Keratinocyte (primary cell): ENCODE measurements around the gene PGPEP1. TPM values are rescaled to one million over a fixed set of nuclear protein-coding genes. Genes with fewer than 3 reads are reported as not detected.

Experiments used
- DNase-seq: peaks from one replicate; pipeline ENCODE4 v3.0.0-alpha.2; 2011; ENCODE audit warnings: low read depth, missing footprints, low spot score
- FAIRE-seq: peaks from 2 replicates; lab custom pipeline; 2011; peaks lifted over from hg19 to GRCh38; lab: Jason Lieb, UNC
- H2AFZ ChIP-seq: 2 replicates; pipeline ENCODE4 v1.6.0; 2012; ENCODE audit warnings: low read length, control low read depth, inconsistent platforms; ENCODE audit not compliant: control insufficient read depth
- H3K27ac ChIP-seq: 2 replicates; pipeline ENCODE4 v1.5.1; 2011; ENCODE audit warnings: low read length; ENCODE audit not compliant: control insufficient read depth, insufficient read depth
- H3K27me3 ChIP-seq: 3 replicates; pipeline ENCODE4 v1.6.0; 2011; ENCODE audit warnings: low read length; ENCODE audit not compliant: control insufficient read depth, insufficient read depth; ENCODE audit errors: extremely low read depth
- H3K36me3 ChIP-seq, 2 experiments: 2 replicates in 1 of 2; 3 replicates in 1 of 2; pipeline ENCODE4 v1.5.1; 2011; ENCODE audit warnings: low read length in 2 of 2, mild to moderate bottlenecking in 1 of 2; ENCODE audit not compliant: control insufficient read depth in 2 of 2, insufficient read depth in 2 of 2; ENCODE audit errors: extremely low read depth in 1 of 2
- H3K4me1 ChIP-seq: 3 replicates; pipeline ENCODE4 v1.5.1; 2011; ENCODE audit warnings: low read length; ENCODE audit not compliant: control insufficient read depth, insufficient read depth; ENCODE audit errors: extremely low read depth
- H3K4me2 ChIP-seq: 3 replicates; pipeline ENCODE4 v1.6.0; 2011; ENCODE audit warnings: low read depth, low read length; ENCODE audit not compliant: control insufficient read depth, insufficient read depth; ENCODE audit errors: extremely low read depth
- H3K4me3 ChIP-seq, 3 experiments: fragments of 200-600 bp in 1 of 3; sonication (generic) in 1 of 3; 2 replicates in 2 of 3; 3 replicates in 1 of 3; pipeline ENCODE4 v1.5.1; 2011 to 2016; ENCODE audit warnings: low read length in 3 of 3, mild to moderate bottlenecking in 3 of 3, control low read depth in 2 of 3, inconsistent platforms in 1 of 3, low read depth in 1 of 3, mixed read lengths in 1 of 3, mixed run types in 1 of 3, moderate library complexity in 1 of 3; ENCODE audit not compliant: control insufficient read depth in 2 of 3, insufficient read depth in 2 of 3; ENCODE audit errors: extremely low read depth in 1 of 3
- H3K79me2 ChIP-seq: 2 replicates; pipeline ENCODE4 v1.6.0; 2012; ENCODE audit warnings: low read length; ENCODE audit not compliant: control insufficient read depth, insufficient read depth
- H3K9ac ChIP-seq: 3 replicates; pipeline ENCODE4 v1.6.0; 2011; ENCODE audit warnings: low read length; ENCODE audit not compliant: control insufficient read depth, insufficient read depth; ENCODE audit errors: extremely low read depth
- H3K9me1 ChIP-seq: 3 replicates; pipeline ENCODE4 v1.6.0; 2011; ENCODE audit warnings: low read length; ENCODE audit not compliant: control insufficient read depth, insufficient read depth; ENCODE audit errors: extremely low read depth
- H3K9me3 ChIP-seq: 2 replicates; pipeline ENCODE4 v1.5.1; 2012; ENCODE audit warnings: low read depth, low read length; ENCODE audit not compliant: control insufficient read depth
- H4K20me1 ChIP-seq: 3 replicates; pipeline ENCODE4 v1.6.0; 2011; ENCODE audit warnings: low read length; ENCODE audit not compliant: control insufficient read depth, insufficient read depth; ENCODE audit errors: extremely low read depth
- EZH2 ChIP-seq: IDR thresholded peaks from one replicate; pipeline ENCODE4 v1.6.1; 2012; ENCODE audit warnings: inconsistent platforms, mild to moderate bottlenecking, low read length, moderate library complexity
- dilution Hi-C: fragments of 300-500 bp; cut with MboI; formaldehyde crosslinking; loops from one replicate; pipeline ENCODE4 v1.7.0; 2020; ENCODE audit warnings: low sequenced_read_pairs; ENCODE audit not compliant: extremely low pct_ligation_motif_present
- polyA plus RNA-seq, 5 experiments: library from polyadenylated mRNA; depleted of rRNA in 3 of 5; stranded (reverse) in 3 of 5; stranded (forward) in 1 of 5; unstranded in 1 of 5; fragments of >200 nt; gene quantifications; 1 replicate in 1 of 5; 2 replicates in 3 of 5; 3 replicates in 1 of 5; pipeline versions ENCODE4 v1.2.1 to v1.2.3, GENCODE V29; 2011 to 2012; ENCODE audit warnings: missing spikeins in 2 of 5, low read depth in 1 of 5, low replicate concordance in 1 of 5
- TF ChIP-seq, protein P1 (sequence below), 3 experiments: IDR thresholded peaks in 1 of 3; conservative IDR thresholded peaks in 1 of 3; optimal IDR thresholded peaks in 1 of 3; 2 replicates in 2 of 3; 3 replicates in 1 of 3; pipeline versions ENCODE3 to v1.5.1; 2011; ENCODE audit warnings: low read length in 3 of 3, mild to moderate bottlenecking in 3 of 3, moderate library complexity in 2 of 3, control low read depth in 1 of 3, inconsistent platforms in 1 of 3; ENCODE audit not compliant: insufficient read depth in 2 of 3; ENCODE audit errors: extremely low read depth in 1 of 3

PGPEP1 gene
- polyA plus RNA-seq, 1 donor (not counting 4 experiments of a cell fraction or from before 2014, with no cell fraction given) = 5.6 TPM

GRCh38 chr19:18392926-18393325, 52.5 kb downstream of the PGPEP1 start:
- dilution Hi-C loops = no loop called here
- peaks cover 28% of the 10 kb centered on the region for H3K27me3 ChIP-seq
- H3K4me2 ChIP-seq = no peak overlapping the region
- H4K20me1 ChIP-seq = no peaks in the 10 kb centered on the region
- no peak overlapping the region for H3K4me3 ChIP-seq
- H3K9me3 ChIP-seq = no peaks in the 10 kb centered on the region
- no peaks in the 10 kb centered on the region for H3K9me1 ChIP-seq
- H3K27ac ChIP-seq = no peak overlapping the region
- no peak overlapping the region for H2AFZ ChIP-seq
- FAIRE-seq (no peak), DNase-seq (no peak)
- no peaks in the 10 kb centered on the region for H3K36me3 ChIP-seq
- no peaks in the 10 kb centered on the region for H3K79me2 ChIP-seq
- no peaks in the 10 kb centered on the region for H3K4me1 ChIP-seq
- H3K9ac ChIP-seq = no peak overlapping the region
- TF ChIP-seq, protein P1, sequence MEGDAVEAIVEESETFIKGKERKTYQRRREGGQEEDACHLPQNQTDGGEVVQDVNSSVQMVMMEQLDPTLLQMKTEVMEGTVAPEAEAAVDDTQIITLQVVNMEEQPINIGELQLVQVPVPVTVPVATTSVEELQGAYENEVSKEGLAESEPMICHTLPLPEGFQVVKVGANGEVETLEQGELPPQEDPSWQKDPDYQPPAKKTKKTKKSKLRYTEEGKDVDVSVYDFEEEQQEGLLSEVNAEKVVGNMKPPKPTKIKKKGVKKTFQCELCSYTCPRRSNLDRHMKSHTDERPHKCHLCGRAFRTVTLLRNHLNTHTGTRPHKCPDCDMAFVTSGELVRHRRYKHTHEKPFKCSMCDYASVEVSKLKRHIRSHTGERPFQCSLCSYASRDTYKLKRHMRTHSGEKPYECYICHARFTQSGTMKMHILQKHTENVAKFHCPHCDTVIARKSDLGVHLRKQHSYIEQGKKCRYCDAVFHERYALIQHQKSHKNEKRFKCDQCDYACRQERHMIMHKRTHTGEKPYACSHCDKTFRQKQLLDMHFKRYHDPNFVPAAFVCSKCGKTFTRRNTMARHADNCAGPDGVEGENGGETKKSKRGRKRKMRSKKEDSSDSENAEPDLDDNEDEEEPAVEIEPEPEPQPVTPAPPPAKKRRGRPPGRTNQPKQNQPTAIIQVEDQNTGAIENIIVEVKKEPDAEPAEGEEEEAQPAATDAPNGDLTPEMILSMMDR (optimal IDR thresholded peaks at IDR 0.05 in 1 of 3, IDR thresholded peaks at IDR 0.05 in 1 of 3, conservative IDR thresholded peaks at IDR 0.05 in 1 of 3; ENCODE audit: extremely low read depth in 1 of 3, insufficient read depth in 2 of 3, low read length in 3 of 3) = no peak
- no peak for TF ChIP-seq EZH2

GRCh38 chr19:18393836-18394235, 53.4 kb downstream of the PGPEP1 start:
- dilution Hi-C loops = no loop called here

More at GRCh38 chr19:18393836-18394235, 53.4 kb downstream of the PGPEP1 start:
- no peak overlapping the region for H3K4me3 ChIP-seq
- H4K20me1 ChIP-seq = no peaks in the 10 kb centered on the region
- H3K9me1 ChIP-seq = no peaks in the 10 kb centered on the region
- H3K79me2 ChIP-seq = no peaks in the 10 kb centered on the region
- TF ChIP-seq EZH2 = no peak
- TF ChIP-seq, protein P1 (optimal IDR thresholded peaks at IDR 0.05 in 1 of 3, IDR thresholded peaks at IDR 0.05 in 1 of 3, conservative IDR thresholded peaks at IDR 0.05 in 1 of 3; ENCODE audit: extremely low read depth in 1 of 3, insufficient read depth in 2 of 3, low read length in 3 of 3) = no peak
- H3K4me1 ChIP-seq = no peaks in the 10 kb centered on the region
- H3K27me3 ChIP-seq = peaks cover 27% of the 10 kb centered on the region
- no peak overlapping the region for H3K4me2 ChIP-seq
- FAIRE-seq (no peak), DNase-seq (no peak)
- no peaks in the 10 kb centered on the region for H3K9me3 ChIP-seq
- no peak overlapping the region for H3K9ac ChIP-seq
- no peak overlapping the region for H3K27ac ChIP-seq
- no peaks in the 10 kb centered on the region for H3K36me3 ChIP-seq
- H2AFZ ChIP-seq = no peak overlapping the region
